Loucy (cell line): ENCODE measurements around the gene TARM1.
"Not testable (repeated sequence)": the region's sequence is repeated elsewhere in the genome, so short reads cannot be mapped to it uniquely, and the experiment has no call there.

ENCODE experiments used
- H2AFZ ChIP-seq: fragments of 200-600 bp; sonication (generic); 2 replicates; pipeline ENCODE4 v1.6.0; 2016; ENCODE audit warnings: antibody characterized with exemption, mild to moderate bottlenecking, low read length, moderate library complexity
- H3F3A ChIP-seq: fragments of 200-600 bp; 2 replicates; pipeline ENCODE4 v1.6.0; 2016; ENCODE audit warnings: antibody characterized with exemption, low read depth, mild to moderate bottlenecking
- H3K27me3 ChIP-seq: fragments of 200-600 bp; sonication (generic); 2 replicates; pipeline ENCODE4 v1.6.1; 2014; ENCODE audit warnings: low read length, mild to moderate bottlenecking; ENCODE audit not compliant: insufficient read depth, poor library complexity, severe bottlenecking
- H3K36me3 ChIP-seq: fragments of 200-600 bp; sonication (generic); 2 replicates; pipeline ENCODE4 v1.6.1; 2016; ENCODE audit warnings: low read length; ENCODE audit not compliant: insufficient read depth
- H3K4me1 ChIP-seq: fragments of 200-600 bp; sonication (generic); 2 replicates; pipeline ENCODE4 v1.5.1; 2014; ENCODE audit warnings: low read length, mild to moderate bottlenecking; ENCODE audit not compliant: insufficient read depth, poor library complexity, severe bottlenecking
- H3K4me2 ChIP-seq: fragments of 200-600 bp; sonication (generic); 2 replicates; pipeline ENCODE4 v1.6.0; 2014; ENCODE audit warnings: antibody characterized with exemption, low read length, low read depth, mild to moderate bottlenecking; ENCODE audit not compliant: poor library complexity, severe bottlenecking
- H3K4me3 ChIP-seq: fragments of 200-600 bp; sonication (generic); 2 replicates; pipeline ENCODE4 v1.5.1; 2014; ENCODE audit warnings: low read length, mild to moderate bottlenecking, mixed read lengths; ENCODE audit not compliant: poor library complexity, severe bottlenecking
- H3K79me2 ChIP-seq: fragments of 200-600 bp; sonication (generic); 2 replicates; pipeline ENCODE4 v1.6.1; 2014; ENCODE audit warnings: low read length; ENCODE audit not compliant: insufficient read depth
- H3K9ac ChIP-seq: fragments of 200-600 bp; sonication (generic); 2 replicates; pipeline ENCODE4 v1.6.0; 2014; ENCODE audit warnings: mild to moderate bottlenecking, low read depth, low read length, moderate library complexity; ENCODE audit not compliant: poor library complexity, severe bottlenecking
- H3K9me2 ChIP-seq: fragments of 200-600 bp; sonication (generic); replicated peaks from 2 replicates; pipeline ENCODE4 v1.6.1; 2016; ENCODE audit warnings: low read depth, low read length, mixed read lengths
- H3K9me3 ChIP-seq: fragments of 200-600 bp; sonication (generic); 2 replicates; pipeline ENCODE4 v1.6.1; 2014; ENCODE audit warnings: mild to moderate bottlenecking, antibody characterized with exemption, low read length, low read depth; ENCODE audit not compliant: insufficient read depth
- H4K20me1 ChIP-seq: fragments of 200-600 bp; sonication (generic); 2 replicates; pipeline ENCODE4 v1.6.0; 2014; ENCODE audit warnings: antibody characterized with exemption, low read length, mild to moderate bottlenecking; ENCODE audit not compliant: insufficient read depth, poor library complexity, severe bottlenecking
- CTCF ChIP-seq: fragments of 200-600 bp; sonication (generic); conservative IDR thresholded peaks from 2 replicates; pipeline ENCODE4 v1.5.1; 2014; ENCODE audit warnings: mild to moderate bottlenecking, antibody characterized with exemption, low read length
- EZH2phosphoT487 ChIP-seq: fragments of 200-600 bp; IDR thresholded peaks from 2 replicates; pipeline ENCODE4 v1.6.1; 2018; ENCODE audit warnings: antibody characterized with exemption, mild to moderate bottlenecking, moderate library complexity, borderline replicate concordance

Gene TARM1

GRCh38 chr19:54100561-54100960 lies 19.4 kb upstream of the TARM1 start, which contains the start of gene OSCAR:
Gene OSCAR (minus strand): TSS chr19:54100803. CDS start chr19:54100792, 11 bp downstream.
- TF ChIP-seq EZH2phosphoT487 = no peak
- no peak for TF ChIP-seq CTCF
- Histone ChIP-seq H3K36me3 (no peaks in the 10 kb centered on the region), H3K27me3 (no peaks in the 10 kb centered on the region), H3K4me2 (no peak within 1 kb of the TSS), H3K79me2 (peaks cover 25% of the 10 kb centered on the region), H3K9me2 (no peaks in the 10 kb centered on the region), H3K4me1 (peaks cover 8% of the 10 kb centered on the region), H2AFZ (no peak within 1 kb of the TSS), H3K9ac (no peak within 1 kb of the TSS), H4K20me1 (no peaks in the 10 kb centered on the region), H3K9me3 (no peaks in the 10 kb centered on the region), H3K4me3 (no peak within 1 kb of the TSS), H3F3A (no peaks in the 10 kb centered on the region)

GRCh38 chr19:54099903-54100255 lies 18.7 kb upstream of the TARM1 start:
- not testable (repeated sequence) for H3K9me3 ChIP-seq, H3K36me3 ChIP-seq, H3K9me2 ChIP-seq, H3K27me3 ChIP-seq, H2AFZ ChIP-seq, H3K4me3 ChIP-seq, H4K20me1 ChIP-seq, H3K4me1 ChIP-seq, H3K4me2 ChIP-seq, H3F3A ChIP-seq, H3K9ac ChIP-seq
- peaks cover 21% of the 10 kb centered on the region for H3K79me2 ChIP-seq

DNA sequence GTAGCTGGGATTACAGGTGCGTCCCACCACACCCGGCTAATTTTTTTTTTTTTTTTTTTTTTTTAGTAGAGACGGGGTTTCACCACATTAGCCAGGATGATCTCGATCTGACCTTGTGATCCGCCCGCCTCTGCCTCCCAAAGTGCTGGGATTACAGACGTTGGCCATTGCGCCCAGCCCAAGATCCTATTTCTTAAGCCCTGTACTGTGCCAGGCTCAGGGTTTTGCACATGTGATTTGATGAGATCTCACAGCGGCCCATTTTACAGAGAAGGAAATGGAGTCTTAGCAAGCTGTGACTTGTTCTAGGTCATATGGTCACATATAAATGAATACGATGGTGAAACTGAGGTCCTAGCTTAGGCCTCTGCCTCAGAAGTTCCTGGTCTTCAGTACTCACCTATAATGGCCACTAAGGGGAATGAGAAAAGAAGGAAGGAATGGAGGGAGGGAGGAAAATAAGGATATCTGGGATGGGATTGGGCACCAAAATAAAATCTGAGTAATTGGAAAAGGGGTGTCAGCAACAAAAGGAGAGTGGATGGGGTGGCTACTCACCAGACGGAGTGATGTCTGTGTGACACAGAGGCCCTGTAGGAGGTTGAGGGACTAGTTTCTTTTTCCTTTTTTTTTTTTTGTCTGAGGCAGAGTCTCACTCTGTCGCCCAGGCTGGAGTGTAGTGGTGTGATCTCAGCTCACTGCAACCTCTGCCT lies 18.2 kb upstream of the TARM1 start:
- Histone ChIP-seq H3K4me2 (no peak overlapping the region), H3K9me3 (no peaks in the 10 kb centered on the region), H3K4me3 (no peak overlapping the region), H3K79me2 (peaks cover 16% of the 10 kb centered on the region), H3K9me2 (no peaks in the 10 kb centered on the region), H2AFZ (no peak overlapping the region), H3K9ac (no peak overlapping the region), H4K20me1 (no peaks in the 10 kb centered on the region), H3F3A (no peaks in the 10 kb centered on the region), H3K36me3 (no peaks in the 10 kb centered on the region), H3K27me3 (no peaks in the 10 kb centered on the region), H3K4me1 (peaks cover 8% of the 10 kb centered on the region)
- no peak for TF ChIP-seq CTCF
- no peak for TF ChIP-seq EZH2phosphoT487

DNA sequence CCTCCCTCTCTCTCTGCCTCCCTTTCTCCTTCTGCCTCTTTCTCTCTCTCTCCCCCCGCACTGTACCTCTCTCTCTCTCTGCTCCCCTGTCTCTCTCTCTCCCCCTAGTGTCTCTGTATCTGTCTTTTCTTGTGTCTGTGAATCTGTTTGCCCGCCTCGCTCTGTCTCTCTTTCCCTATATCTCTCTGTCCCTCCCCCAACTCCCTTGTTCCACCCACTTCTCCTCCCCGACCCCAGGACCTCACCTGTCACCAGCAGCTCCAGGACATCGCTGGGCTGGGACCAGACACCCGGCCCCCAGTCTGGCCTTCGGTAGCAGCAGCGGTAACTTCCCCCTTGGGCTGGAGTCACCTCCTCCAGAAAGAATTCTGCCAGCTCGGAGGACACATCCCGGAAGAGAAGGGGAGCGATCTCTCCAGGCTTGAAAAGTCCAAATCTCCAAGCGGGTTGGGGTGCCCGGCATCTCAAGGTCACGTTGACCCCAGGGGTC lies 15.5 kb upstream of the TARM1 start:
- Histone ChIP-seq H3K27me3 (no peaks in the 10 kb centered on the region), H3K36me3 (no peaks in the 10 kb centered on the region), H2AFZ (peak overlapping the region; percentile 91), H3K4me2 (peak overlapping the region; percentile 70), H3K9ac (no peak overlapping the region), H3K79me2 (no peaks in the 10 kb centered on the region), H3K9me3 (no peaks in the 10 kb centered on the region), H3K4me3 (no peak overlapping the region), H3K9me2 (no peaks in the 10 kb centered on the region), H3K4me1 (no peaks in the 10 kb centered on the region), H3F3A (no peaks in the 10 kb centered on the region), H4K20me1 (no peaks in the 10 kb centered on the region)
- TF ChIP-seq CTCF = peak; percentile 27; the same call in 1 of the 2 replicates
- TF ChIP-seq EZH2phosphoT487 = no peak

DNA sequence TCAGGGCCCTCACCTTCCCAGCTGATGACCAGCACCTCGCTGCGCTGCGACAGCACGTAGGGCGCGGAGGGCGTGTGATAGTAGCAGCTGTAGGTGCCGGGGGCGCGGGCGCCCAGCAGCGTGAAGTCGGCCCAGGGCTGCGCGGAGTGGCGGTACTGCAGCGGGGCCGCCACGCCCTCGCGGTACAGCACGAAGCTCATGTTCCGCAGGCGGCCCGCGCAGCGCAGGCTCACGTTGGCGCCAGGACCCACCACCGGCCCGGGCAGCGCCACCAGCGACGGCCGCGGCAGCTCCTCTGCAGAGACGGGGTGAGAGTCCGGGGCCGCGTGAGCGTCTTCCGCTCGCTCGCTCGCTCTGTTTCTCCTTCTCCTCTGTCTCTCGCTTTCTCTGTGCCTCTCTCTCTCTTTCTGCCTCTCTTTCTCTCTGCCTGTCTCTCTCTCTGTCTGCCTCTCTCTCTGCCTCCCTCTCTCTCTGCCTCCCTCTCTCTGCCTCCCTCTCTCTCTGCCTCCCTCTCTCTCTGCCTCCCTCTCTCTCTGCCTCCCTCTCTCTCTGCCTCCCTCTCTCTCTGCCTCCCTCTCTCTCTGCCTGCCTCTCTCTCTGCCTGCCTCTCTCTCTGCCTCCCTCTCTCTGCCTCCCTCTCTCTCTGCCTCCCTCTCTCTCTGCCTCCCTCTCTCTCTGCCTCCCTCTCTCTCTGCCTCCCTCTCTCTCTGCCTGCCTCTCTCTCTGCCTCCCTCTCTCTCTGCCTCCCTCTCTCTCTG lies 14.9 kb upstream of the TARM1 start:
- H3K4me1 ChIP-seq, H4K20me1 ChIP-seq, H3K27me3 ChIP-seq, H3K9me3 ChIP-seq, H3K9me2 ChIP-seq, H3K79me2 ChIP-seq, H3K36me3 ChIP-seq, H3F3A ChIP-seq: not testable (repeated sequence)
- Histone ChIP-seq H3K4me3 (peak overlapping the region; percentile 60), H3K9ac (peak overlapping the region; percentile 42), H3K4me2 (peak overlapping the region; percentile 70), H2AFZ (peak overlapping the region; percentile 91)
